HEK293 (cell line): ENCODE measurements around the gene SLC1A3.

ENCODE experiments used
- CTCF ChIA-PET: fragments of 350-600 bp; formaldehyde crosslinking; extraction: SDS; loops from one replicate; lab custom pipeline; 2021; ENCODE audit warnings: antibody characterized with exemption; lab: Yijun Ruan, JAX
- POLR2A ChIA-PET: fragments of 300-600 bp; formaldehyde crosslinking; extraction: SDS; loops from one replicate; lab custom pipeline; 2020; ENCODE audit warnings: antibody characterized with exemption, inconsistent platforms; lab: Yijun Ruan, JAX
- H3K27ac ChIP-seq: fragments of 200-500 bp; sonication (Bioruptor generic); 2 replicates; pipeline ENCODE4 v1.5.1; 2014; ENCODE audit warnings: low read depth, low read length, control low read depth, inconsistent platforms; ENCODE audit errors: extremely low read depth
- H3K36me3 ChIP-seq, 2 experiments: fragments of 200-500 bp in 1 of 2; sonication (Bioruptor generic) in 1 of 2; 1 replicate in 1 of 2; 2 replicates in 1 of 2; pipeline ENCODE4 v1.5.1; 2014 to 2017; ENCODE audit warnings: inconsistent platforms in 2 of 2, low read length in 2 of 2; ENCODE audit not compliant: control insufficient read depth in 2 of 2, insufficient read depth in 1 of 2
- H3K4me1 ChIP-seq: fragments of 200-500 bp; sonication (Bioruptor generic); 2 replicates; pipeline ENCODE4 v1.5.1; 2014; ENCODE audit warnings: mild to moderate bottlenecking, low read length, inconsistent platforms; ENCODE audit not compliant: control insufficient read depth, insufficient read depth
- H3K4me3 ChIP-seq: 2 replicates; pipeline ENCODE4 v1.5.1; 2011; ENCODE audit warnings: low read depth, mild to moderate bottlenecking, control low read depth, low read length, moderate library complexity
- H3K9me3 ChIP-seq: fragments of 200-500 bp; sonication (Bioruptor generic); 2 replicates; pipeline ENCODE4 v1.5.1; 2014; ENCODE audit warnings: low read depth, low read length, inconsistent platforms; ENCODE audit not compliant: control insufficient read depth, insufficient read depth
- ATF2 ChIP-seq: fragments of 450-650 bp; formaldehyde crosslinking; IDR thresholded peaks from 2 replicates; pipeline ENCODE4 v1.5.1; 2016; ENCODE audit warnings: missing biosample characterization, missing genetic modification characterization, low read depth
- GFI1B ChIP-seq: fragments of 450-650 bp; formaldehyde crosslinking; IDR thresholded peaks from 2 replicates; pipeline ENCODE4 v1.5.1; 2016; ENCODE audit warnings: missing biosample characterization, missing genetic modification characterization
- KLF10 ChIP-seq: fragments of 450-650 bp; IDR thresholded peaks from 2 replicates; pipeline ENCODE4 v1.5.1; 2018; ENCODE audit warnings: missing biosample characterization, mild to moderate bottlenecking, missing genetic modification characterization
- MEIS1 ChIP-seq: sonication (generic); formaldehyde crosslinking; IDR thresholded peaks from 2 replicates; pipeline ENCODE4 v1.8.1; 2022; ENCODE audit warnings: missing genetic modification reagents, mild to moderate bottlenecking, borderline replicate concordance
- OVOL3 ChIP-seq: fragments of 450-650 bp; formaldehyde crosslinking; IDR thresholded peaks from 2 replicates; pipeline ENCODE4 v1.5.1; 2016; ENCODE audit warnings: missing biosample characterization, missing genetic modification characterization
- SP2 ChIP-seq: fragments of 450-650 bp; formaldehyde crosslinking; IDR thresholded peaks from 2 replicates; pipeline ENCODE4 v1.5.1; 2016; ENCODE audit warnings: missing biosample characterization, missing genetic modification characterization
- SP7 ChIP-seq: fragments of 450-650 bp; formaldehyde crosslinking; IDR thresholded peaks from 2 replicates; pipeline ENCODE4 v1.5.1; 2016; ENCODE audit warnings: missing biosample characterization, missing genetic modification characterization
- WT1 ChIP-seq: fragments of 450-650 bp; formaldehyde crosslinking; IDR thresholded peaks from 2 replicates; pipeline ENCODE4 v1.5.1; 2016; ENCODE audit warnings: missing biosample characterization, missing genetic modification characterization
- YY2 ChIP-seq: fragments of 450-650 bp; formaldehyde crosslinking; IDR thresholded peaks from 2 replicates; pipeline ENCODE4 v1.5.1; 2016; ENCODE audit warnings: missing biosample characterization, missing genetic modification characterization
- ZBTB17 ChIP-seq: fragments of 450-650 bp; formaldehyde crosslinking; IDR thresholded peaks from 2 replicates; pipeline ENCODE4 v1.5.1; 2016; ENCODE audit warnings: missing biosample characterization, missing genetic modification characterization
- ZBTB48 ChIP-seq: fragments of 450-650 bp; formaldehyde crosslinking; IDR thresholded peaks from 2 replicates; pipeline ENCODE4 v1.5.1; 2016; ENCODE audit warnings: missing biosample characterization, missing genetic modification characterization
- ZFP41 ChIP-seq: fragments of 450-650 bp; formaldehyde crosslinking; IDR thresholded peaks from 2 replicates; pipeline ENCODE4 v1.5.1; 2016; ENCODE audit warnings: missing biosample characterization, missing genetic modification characterization, borderline replicate concordance
- ZNF146 ChIP-seq: fragments of 450-650 bp; formaldehyde crosslinking; IDR thresholded peaks from 2 replicates; pipeline ENCODE4 v1.5.1; 2016; ENCODE audit warnings: missing biosample characterization, missing genetic modification characterization
- ZNF155 ChIP-seq: fragments of 450-650 bp; formaldehyde crosslinking; IDR thresholded peaks from 2 replicates; pipeline ENCODE4 v1.5.1; 2016; ENCODE audit warnings: missing biosample characterization, missing genetic modification characterization
- ZNF175 ChIP-seq: fragments of 450-650 bp; formaldehyde crosslinking; IDR thresholded peaks from 2 replicates; pipeline ENCODE4 v1.5.1; 2016; ENCODE audit warnings: missing biosample characterization, missing genetic modification characterization
- ZNF19 ChIP-seq: fragments of 450-650 bp; formaldehyde crosslinking; IDR thresholded peaks from 2 replicates; pipeline ENCODE4; 2016; ENCODE audit warnings: missing biosample characterization, missing genetic modification characterization, low read depth
- ZNF2 ChIP-seq: fragments of 450-650 bp; formaldehyde crosslinking; IDR thresholded peaks from 2 replicates; pipeline ENCODE4 v1.5.1; 2016; ENCODE audit warnings: missing biosample characterization, missing genetic modification characterization
- ZNF311 ChIP-seq: fragments of 450-650 bp; formaldehyde crosslinking; IDR thresholded peaks from 2 replicates; pipeline ENCODE4 v1.5.1; 2017; ENCODE audit warnings: missing biosample characterization, missing genetic modification characterization, borderline replicate concordance
- ZNF350 ChIP-seq: fragments of 450-650 bp; formaldehyde crosslinking; IDR thresholded peaks from 2 replicates; pipeline ENCODE4 v1.5.0; 2017; ENCODE audit warnings: missing biosample characterization, mild to moderate bottlenecking, missing genetic modification characterization
- ZNF426 ChIP-seq: fragments of 450-650 bp; formaldehyde crosslinking; IDR thresholded peaks from 2 replicates; pipeline ENCODE4 v1.5.1; 2017; ENCODE audit warnings: missing biosample characterization, missing genetic modification characterization, mild to moderate bottlenecking, inconsistent platforms, moderate library complexity
- ZNF48 ChIP-seq: fragments of 450-650 bp; formaldehyde crosslinking; IDR thresholded peaks from 2 replicates; pipeline ENCODE4 v1.5.1; 2016; ENCODE audit warnings: missing biosample characterization, missing genetic modification characterization
- ZNF510 ChIP-seq: fragments of 450-650 bp; formaldehyde crosslinking; IDR thresholded peaks from 2 replicates; pipeline ENCODE4 v1.5.1; 2018; ENCODE audit warnings: mild to moderate bottlenecking, missing genetic modification characterization, missing biosample characterization; ENCODE audit not compliant: insufficient replicate concordance
- ZNF580 ChIP-seq: fragments of 450-650 bp; formaldehyde crosslinking; IDR thresholded peaks from 2 replicates; pipeline ENCODE4 v1.5.1; 2016; ENCODE audit warnings: missing biosample characterization, missing genetic modification characterization
- ZNF596 ChIP-seq: fragments of 450-650 bp; IDR thresholded peaks from 2 replicates; pipeline ENCODE4 v1.5.0; 2018; ENCODE audit warnings: missing biosample characterization, mild to moderate bottlenecking, missing genetic modification characterization, moderate library complexity
- ZNF654 ChIP-seq: fragments of 450-650 bp; formaldehyde crosslinking; IDR thresholded peaks from 2 replicates; pipeline ENCODE4 v1.5.1; 2016; ENCODE audit warnings: low read depth, missing biosample characterization, missing genetic modification characterization
- ZNF791 ChIP-seq: fragments of 450-650 bp; formaldehyde crosslinking; IDR thresholded peaks from 2 replicates; pipeline ENCODE4 v1.5.1; 2016; ENCODE audit warnings: missing biosample characterization, missing genetic modification characterization
- ZNF792 ChIP-seq: fragments of 450-650 bp; formaldehyde crosslinking; IDR thresholded peaks from 2 replicates; pipeline ENCODE4 v1.5.1; 2016; ENCODE audit warnings: missing biosample characterization, missing genetic modification characterization
- TF ChIP-seq, protein P1 (sequence below): fragments of 450-650 bp; formaldehyde crosslinking; IDR thresholded peaks from 2 replicates; pipeline ENCODE4 v1.5.1; 2016; ENCODE audit warnings: missing biosample characterization, missing genetic modification characterization

SLC1A3 gene

GRCh38 chr5:36682499-36682898 lies 76.1 kb downstream of the SLC1A3 start:
- H3K36me3 ChIP-seq = peaks cover 0 to 9% of the 10 kb centered on the region in 2 experiments; a peak in 1 of 3 replicates
- H3K27ac ChIP-seq = no peak overlapping the region
- CTCF ChIA-PET = interaction anchor here (0.5 to 1.1 kb wide), 5 partner anchors 14 to 1978 kb away, joined by 3 to 5 read pairs (median 3); no protein-coding TSS in a partner anchor
- H3K4me3 ChIP-seq = no peak overlapping the region
- H3K4me1 ChIP-seq = no peaks in the 10 kb centered on the region
- TF ChIP-seq KLF10 (tag by site-specific recombination) (no peak), ZNF654 (tag by site-specific recombination) (no peak), ZNF580 (no peak), ZNF792 (tag by site-specific recombination) (no peak), ZNF146 (tag by site-specific recombination) (no peak), MEIS1 (CRISPR knock-in tag) (no peak), ZNF426 (tag by site-specific recombination) (no peak), ZBTB17 (no peak), SP2 (tag by site-specific recombination) (no peak), ZNF19 (no peak), ZNF350 (tag by site-specific recombination) (no peak), ZNF2 (tag by site-specific recombination) (no peak), SP7 (no peak), ZNF175 (tag by site-specific recombination) (no peak), WT1 (tag by site-specific recombination) (no peak)
- TF ChIP-seq, protein P1, sequence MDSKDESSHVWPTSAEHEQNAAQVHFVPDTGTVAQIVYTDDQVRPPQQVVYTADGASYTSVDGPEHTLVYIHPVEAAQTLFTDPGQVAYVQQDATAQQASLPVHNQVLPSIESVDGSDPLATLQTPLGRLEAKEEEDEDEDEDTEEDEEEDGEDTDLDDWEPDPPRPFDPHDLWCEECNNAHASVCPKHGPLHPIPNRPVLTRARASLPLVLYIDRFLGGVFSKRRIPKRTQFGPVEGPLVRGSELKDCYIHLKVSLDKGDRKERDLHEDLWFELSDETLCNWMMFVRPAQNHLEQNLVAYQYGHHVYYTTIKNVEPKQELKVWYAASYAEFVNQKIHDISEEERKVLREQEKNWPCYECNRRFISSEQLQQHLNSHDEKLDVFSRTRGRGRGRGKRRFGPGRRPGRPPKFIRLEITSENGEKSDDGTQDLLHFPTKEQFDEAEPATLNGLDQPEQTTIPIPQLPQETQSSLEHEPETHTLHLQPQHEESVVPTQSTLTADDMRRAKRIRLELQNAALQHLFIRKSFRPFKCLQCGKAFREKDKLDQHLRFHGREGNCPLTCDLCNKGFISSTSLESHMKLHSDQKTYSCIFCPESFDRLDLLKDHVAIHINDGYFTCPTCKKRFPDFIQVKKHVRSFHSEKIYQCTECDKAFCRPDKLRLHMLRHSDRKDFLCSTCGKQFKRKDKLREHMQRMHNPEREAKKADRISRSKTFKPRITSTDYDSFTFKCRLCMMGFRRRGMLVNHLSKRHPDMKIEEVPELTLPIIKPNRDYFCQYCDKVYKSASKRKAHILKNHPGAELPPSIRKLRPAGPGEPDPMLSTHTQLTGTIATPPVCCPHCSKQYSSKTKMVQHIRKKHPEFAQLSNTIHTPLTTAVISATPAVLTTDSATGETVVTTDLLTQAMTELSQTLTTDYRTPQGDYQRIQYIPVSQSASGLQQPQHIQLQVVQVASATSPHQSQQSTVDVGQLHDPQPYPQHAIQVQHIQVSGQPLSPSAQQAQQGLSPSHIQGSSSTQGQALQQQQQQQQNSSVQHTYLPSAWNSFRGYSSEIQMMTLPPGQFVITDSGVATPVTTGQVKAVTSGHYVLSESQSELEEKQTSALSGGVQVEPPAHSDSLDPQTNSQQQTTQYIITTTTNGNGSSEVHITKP (tag by site-specific recombination) = no peak
- no peaks in the 10 kb centered on the region for H3K9me3 ChIP-seq
- POLR2A ChIA-PET = no interaction called here

DNA sequence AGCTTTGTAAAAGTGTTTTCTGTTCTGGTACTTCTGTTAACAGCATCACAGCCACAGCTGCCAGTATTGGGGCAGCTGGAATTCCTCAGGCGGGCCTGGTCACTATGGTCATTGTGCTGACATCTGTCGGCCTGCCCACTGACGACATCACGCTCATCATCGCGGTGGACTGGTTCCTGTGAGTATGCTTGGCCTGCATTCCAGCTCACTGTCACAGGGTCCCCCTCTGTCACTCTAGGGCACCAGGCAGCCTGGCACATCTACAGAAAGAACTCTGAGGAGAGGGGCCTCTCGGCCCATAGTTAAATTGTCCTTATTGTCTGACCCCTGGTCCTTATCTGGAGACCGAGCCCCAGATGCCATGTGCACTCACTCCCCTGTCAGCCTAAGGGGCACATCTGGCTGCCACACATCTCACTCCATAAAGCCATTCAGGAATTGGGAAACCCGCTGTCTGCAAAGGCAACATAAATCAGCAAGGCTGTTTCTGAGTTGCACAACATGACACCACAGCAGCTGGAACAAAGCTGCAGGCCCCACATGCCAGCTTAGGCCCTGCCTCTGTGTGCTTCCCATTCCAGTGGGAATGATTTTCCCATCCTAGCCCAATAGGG lies 77.5 kb downstream of the SLC1A3 start:
- Histone ChIP-seq H3K4me1 (no peaks in the 10 kb centered on the region), H3K9me3 (no peaks in the 10 kb centered on the region), H3K27ac (no peak overlapping the region), H3K4me3 (no peak overlapping the region), H3K36me3 (peaks cover 0 to 9% of the 10 kb centered on the region in 2 experiments; a peak in 1 of 3 replicates)
- ChIA-PET CTCF (interaction anchor here (0.6 to 1.6 kb wide), 4 partner anchors 12 to 950 kb away, joined by 4 read pairs; no protein-coding TSS in a partner anchor), POLR2A (no interaction called here)
- TF ChIP-seq ZNF2 (tag by site-specific recombination) (no peak), OVOL3 (no peak), ZNF596 (tag by site-specific recombination) (no peak), ATF2 (tag by site-specific recombination) (no peak), ZNF48 (tag by site-specific recombination) (no peak), ZFP41 (no peak), YY2 (tag by site-specific recombination) (no peak), ZBTB48 (tag by site-specific recombination) (no peak), ZNF791 (tag by site-specific recombination) (no peak), ZNF510 (tag by site-specific recombination) (no peak), ZNF311 (tag by site-specific recombination) (no peak), ZNF426 (tag by site-specific recombination) (no peak), ZNF155 (no peak), GFI1B (tag by site-specific recombination) (no peak), ZNF792 (tag by site-specific recombination) (no peak)
